Measurements from ENCODE around the gene CYB5D1. TPM values are rescaled to one million over a fixed set of nuclear protein-coding genes. Genes with fewer than 3 reads are reported as not detected.
A peak's percentile ranks its signal among the peaks of the same experiment; 100 is the strongest.

Gene CYB5D1
- total RNA-seq, 1 donor from 2014 or later: 6.1 TPM

GRCh38 chr17:7836596-7837407 is 21.0 kb upstream of the CYB5D1 start:
- Mint-ChIP-seq H3K27ac (peak overlapping the region; percentile 87), H3K4me3 (peak overlapping the region; percentile 86), H3K4me1 (peaks cover 66% of the 10 kb centered on the region), H3K9me3 (no peaks in the 10 kb centered on the region), H3K27me3 (peaks cover 5% of the 10 kb centered on the region), H3K36me3 (ENCODE audit: low read depth) (peaks cover 11% of the 10 kb centered on the region)
- POLR2A ChIA-PET: interaction anchor here (0.8 to 6.1 kb wide), 6 partner anchors 8 to 411 kb away, joined by 3 to 74 read pairs (median 16); partner anchors contain the start of genes CTC1, CYB5D1, NAA38 and TMEM88
- intact Hi-C loops (cut with micrococcal nuclease): no loop called here
- no peak for ATAC-seq (ENCODE audit: low read depth)
- DNase-seq: no peak
- CTCF ChIA-PET: interaction anchor here (0.7 kb wide), 1 partner anchor 92 kb away, joined by 3 read pairs; no protein-coding TSS in a partner anchor
- no peak for TF ChIP-seq CTCF (IDR thresholded peaks at IDR 0.05)

GRCh38 chr17:7837408-7838088 is 20.3 kb upstream of the CYB5D1 start:
- peaks cover under 1% of the 10 kb centered on the region for H3K27me3 Mint-ChIP-seq
- ChIA-PET POLR2A (interaction anchor here (1.1 to 6.1 kb wide), 4 partner anchors 13 to 151 kb away, joined by 3 to 74 read pairs (median 16); partner anchors contain the start of genes CYB5D1, NAA38, TMEM88 and TP53), CTCF (interaction anchor here (1.0 to 1.2 kb wide), 2 partner anchors 94 to 151 kb away, joined by 3 to 4 read pairs; no protein-coding TSS in a partner anchor)
- H3K36me3 Mint-ChIP-seq (ENCODE audit: low read depth): peaks cover 11% of the 10 kb centered on the region
- DNase-seq: no peak
- H3K4me3 Mint-ChIP-seq: peak overlapping the region; percentile 86
- no peak for ATAC-seq (ENCODE audit: low read depth)
- intact Hi-C loops (cut with micrococcal nuclease): no loop called here
- TF ChIP-seq CTCF (IDR thresholded peaks at IDR 0.05): no peak
- H3K9me3 Mint-ChIP-seq: no peaks in the 10 kb centered on the region
- H3K27ac Mint-ChIP-seq: peak overlapping the region; percentile 87
- H3K4me1 Mint-ChIP-seq: peaks cover 69% of the 10 kb centered on the region

GRCh38 chr17:7838090-7839075 is 19.4 kb upstream of the CYB5D1 start:
- intact Hi-C loops (cut with micrococcal nuclease): no loop called here
- ChIA-PET CTCF (interaction anchor here (0.8 to 1.2 kb wide), 3 partner anchors 95 to 151 kb away, joined by 3 to 4 read pairs (median 3); no protein-coding TSS in a partner anchor), POLR2A (interaction anchor here (0.5 to 6.1 kb wide), 4 partner anchors 12 to 493 kb away, joined by 3 to 74 read pairs (median 4); partner anchors contain the start of genes CYB5D1, NAA38 and TMEM88)
- no peak for TF ChIP-seq CTCF (IDR thresholded peaks at IDR 0.05)
- no peaks in the 10 kb centered on the region for H3K9me3 Mint-ChIP-seq
- no peaks in the 10 kb centered on the region for H3K27me3 Mint-ChIP-seq
- no peak for ATAC-seq (ENCODE audit: low read depth)
- peaks cover 18% of the 10 kb centered on the region for H3K36me3 Mint-ChIP-seq (ENCODE audit: low read depth)
- peaks cover 66% of the 10 kb centered on the region for H3K4me1 Mint-ChIP-seq
- no peak for DNase-seq
- peak overlapping the region; percentile 89 for H3K27ac Mint-ChIP-seq
- peak overlapping the region; percentile 86 for H3K4me3 Mint-ChIP-seq

GRCh38 chr17:7839190-7839875 is 18.5 kb upstream of the CYB5D1 start:
- Mint-ChIP-seq H3K27me3 (no peaks in the 10 kb centered on the region), H3K4me3 (peak overlapping the region; percentile 6), H3K9me3 (no peaks in the 10 kb centered on the region), H3K36me3 (ENCODE audit: low read depth) (peaks cover 23% of the 10 kb centered on the region), H3K4me1 (peaks cover 65% of the 10 kb centered on the region), H3K27ac (peak overlapping the region; percentile 89)
- intact Hi-C loops (cut with micrococcal nuclease): no loop called here
- ATAC-seq (ENCODE audit: low read depth): no peak
- TF ChIP-seq CTCF (IDR thresholded peaks at IDR 0.05): no peak
- ChIA-PET CTCF (interaction anchor here (0.8 kb wide), 1 partner anchor 150 kb away, joined by 3 read pairs; no protein-coding TSS in a partner anchor), POLR2A (interaction anchor here (6.1 kb wide), 1 partner anchor 17 kb away, joined by 74 read pairs; the partner anchor contains the start of genes CYB5D1, NAA38 and TMEM88)
- no peak for DNase-seq

Measured in activated B cell treated with CpG ODN at 0.5 μM for 24 hours (primary cell).